GM23338 (cell line): ENCODE data around the gene DNAH8. TPM values are rescaled to one million over a fixed set of nuclear protein-coding genes. Genes with fewer than 3 reads are reported as not detected.

Experiments used
- ATAC-seq: fragments of 200-7000 bp; cut with Tn5 transposase; 3 replicates; pipeline ENCODE4 v1.9.1; 2020
- DNase-seq: peaks from one replicate; pipeline ENCODE4 v3.0.0-alpha.2; 2015; ENCODE audit warnings: low spot score
- H2AFZ ChIP-seq: fragments of 200-600 bp; sonication (generic); 2 replicates; pipeline ENCODE4 v1.8.0; 2016; ENCODE audit warnings: antibody characterized with exemption, mild to moderate bottlenecking, moderate library complexity
- H3F3A ChIP-seq: fragments of 200-600 bp; sonication (generic); replicated peaks from 2 replicates; pipeline ENCODE4 v1.8.0; 2017; ENCODE audit warnings: antibody characterized with exemption, mixed run types, low read depth
- H3K27ac ChIP-seq: fragments of 200-600 bp; sonication (generic); 2 replicates; pipeline ENCODE4 v1.6.1; 2016; ENCODE audit warnings: low read depth
- H3K27me3 ChIP-seq: fragments of 200-600 bp; sonication (generic); 2 replicates; pipeline ENCODE4 v1.8.0; 2016; ENCODE audit warnings: mild to moderate bottlenecking, mixed run types, moderate library complexity; ENCODE audit not compliant: insufficient read depth
- H3K36me3 ChIP-seq: fragments of 200-600 bp; sonication (generic); 2 replicates; pipeline ENCODE4 v1.8.0; 2016; ENCODE audit warnings: mild to moderate bottlenecking; ENCODE audit not compliant: insufficient read depth
- H3K4me1 ChIP-seq: fragments of 200-600 bp; sonication (generic); 2 replicates; pipeline ENCODE4 v1.8.0; 2016; ENCODE audit warnings: mild to moderate bottlenecking, moderate library complexity; ENCODE audit not compliant: insufficient read depth
- H3K4me2 ChIP-seq: fragments of 200-600 bp; sonication (generic); 2 replicates; pipeline ENCODE4 v1.7.1; 2017; ENCODE audit warnings: mixed run types
- H3K4me3 ChIP-seq: fragments of 200-600 bp; sonication (generic); 2 replicates; pipeline ENCODE4 v1.6.1; 2016; ENCODE audit warnings: mixed run types
- H3K79me2 ChIP-seq: fragments of 200-600 bp; sonication (generic); replicated peaks from 2 replicates; pipeline ENCODE4 v1.8.0; 2017; ENCODE audit warnings: mild to moderate bottlenecking; ENCODE audit not compliant: insufficient read depth
- H3K9me2 ChIP-seq: fragments of 200-600 bp; sonication (generic); 2 replicates; pipeline ENCODE4 v1.8.0; 2017; ENCODE audit not compliant: insufficient read depth
- H4K20me1 ChIP-seq: fragments of 200-600 bp; sonication (generic); replicated peaks from 2 replicates; pipeline ENCODE4 v1.8.0; 2017; ENCODE audit warnings: mild to moderate bottlenecking; ENCODE audit not compliant: insufficient read depth
- H3K27ac Mint-ChIP-seq: 2 replicates; pipeline ENCODE4 v1.8.0; 2020; ENCODE audit warnings: inconsistent platforms, mild to moderate bottlenecking, moderate library complexity, mixed read lengths
- H3K27me3 Mint-ChIP-seq: 3 replicates; pipeline ENCODE4 v1.8.0; 2022; ENCODE audit warnings: low read depth, mild to moderate bottlenecking, moderate library complexity, mixed read lengths, inconsistent platforms; ENCODE audit not compliant: insufficient read depth, poor library complexity
- H3K36me3 Mint-ChIP-seq: 3 replicates; pipeline ENCODE4 v1.8.0; 2021; ENCODE audit warnings: low read depth, mild to moderate bottlenecking, inconsistent platforms, moderate library complexity, mixed read lengths
- H3K4me1 Mint-ChIP-seq: 3 replicates; pipeline ENCODE4 v1.8.0; 2020; ENCODE audit warnings: mild to moderate bottlenecking, inconsistent platforms, mixed read lengths
- H3K4me3 Mint-ChIP-seq: 3 replicates; pipeline ENCODE4 v1.8.0; 2021; ENCODE audit warnings: moderate library complexity, mild to moderate bottlenecking, inconsistent platforms, mixed read lengths
- H3K9me3 Mint-ChIP-seq: 3 replicates; pipeline ENCODE4 v1.8.0; 2020; ENCODE audit warnings: moderate library complexity, mild to moderate bottlenecking, inconsistent platforms, mixed read lengths
- CREB1 ChIP-seq: fragments of 250-450 bp; sonication (Bioruptor Pico); IDR thresholded peaks from 2 replicates; pipeline ENCODE4 v1.5.0; 2020; ENCODE audit warnings: low read depth, mild to moderate bottlenecking, moderate library complexity
- CTCF ChIP-seq, 2 experiments: fragments of 200-600 bp in 1 of 2; sonication (generic) in 1 of 2; conservative IDR thresholded peaks; 2 replicates each; pipeline versions ENCODE4 v1.5.1 to v1.6.1; 2016 to 2017; ENCODE audit warnings: antibody characterized with exemption in 2 of 2, low read depth in 2 of 2, mild to moderate bottlenecking in 2 of 2, moderate library complexity in 1 of 2
- ETS1 ChIP-seq: IDR thresholded peaks from 2 replicates; pipeline ENCODE4 v1.6.1; 2016; ENCODE audit warnings: antibody characterized with exemption
- EZH2 ChIP-seq: fragments of 200-600 bp; sonication (generic); IDR thresholded peaks from one replicate; pipeline ENCODE4 v1.8.0; 2017; ENCODE audit warnings: antibody characterized with exemption, mild to moderate bottlenecking, low read depth; ENCODE audit not compliant: unreplicated experiment
- EZH2phosphoT487 ChIP-seq: fragments of 200-600 bp; sonication (generic); IDR thresholded peaks from one replicate; pipeline ENCODE4 v1.8.1; 2018; ENCODE audit warnings: antibody characterized with exemption; ENCODE audit not compliant: unreplicated experiment
- JUNB ChIP-seq: IDR thresholded peaks from one replicate; pipeline ENCODE4 v1.6.1; 2016; ENCODE audit warnings: antibody characterized with exemption; ENCODE audit not compliant: unreplicated experiment
- NANOG ChIP-seq: IDR thresholded peaks from 2 replicates; pipeline ENCODE4 v1.6.1; 2016; ENCODE audit warnings: antibody characterized with exemption, borderline replicate concordance
- POLR2AphosphoS5 ChIP-seq: IDR thresholded peaks from 2 replicates; pipeline ENCODE4 v1.6.1; 2016; ENCODE audit warnings: antibody characterized with exemption, low read depth
- REST ChIP-seq: IDR thresholded peaks from one replicate; pipeline ENCODE4 v1.6.1; 2018; ENCODE audit warnings: antibody characterized with exemption; ENCODE audit not compliant: unreplicated experiment
- STAT1 ChIP-seq: IDR thresholded peaks from one replicate; pipeline ENCODE4 v1.6.1; 2016; ENCODE audit warnings: antibody characterized with exemption; ENCODE audit not compliant: unreplicated experiment
- ZNF114 ChIP-seq: fragments of 250-450 bp; sonication (Bioruptor Pico); IDR thresholded peaks from 2 replicates; pipeline ENCODE4 v1.5.0; 2020; ENCODE audit warnings: mild to moderate bottlenecking, moderate library complexity
- ZNF331 ChIP-seq: fragments of 250-450 bp; sonication (Bioruptor Pico); IDR thresholded peaks from 2 replicates; pipeline ENCODE4 v1.5.0; 2020; ENCODE audit warnings: low read depth, mild to moderate bottlenecking, moderate library complexity
- ZNF462 ChIP-seq: fragments of 250-450 bp; sonication (Bioruptor Pico); IDR thresholded peaks from 2 replicates; pipeline ENCODE4 v1.5.0; 2020; ENCODE audit warnings: mild to moderate bottlenecking, moderate library complexity
- polyA plus RNA-seq: library from polyadenylated mRNA; unstranded; fragments of >200 nt; fragmentation: Nextera tagmentation; extraction: Ambion mirVana; gene quantifications from 2 replicates; pipeline ENCODE4 v1.2.1, GENCODE V29; 2016
- total RNA-seq: library from RNA; depleted of rRNA; stranded (reverse); fragments of >200 nt; shearing (Covaris generic); gene quantifications from 2 replicates; pipeline ENCODE4 v1.2.3, GENCODE V29; 2014

DNAH8 gene
- total and polyA plus RNA-seq, 2 experiments from 2014 or later = 0.02 TPM; not detected in 1

- H3K4me3 Mint-ChIP-seq = no peak overlapping the region
- no peak for ATAC-seq
Observed at GRCh38 chr6:38705924-38706323, 9.2 kb upstream of the DNAH8 start.

More at GRCh38 chr6:38705924-38706323, 9.2 kb upstream of the DNAH8 start:
- no peaks in the 10 kb centered on the region for H3K27me3 ChIP-seq
- TF ChIP-seq EZH2 = no peak
- TF ChIP-seq NANOG = no peak
- no peak for TF ChIP-seq JUNB
- TF ChIP-seq REST = no peak
- no peak for TF ChIP-seq POLR2AphosphoS5
- TF ChIP-seq ZNF331 (CRISPR knock-in tag) = no peak
- no peak for TF ChIP-seq ZNF114
- no peak for TF ChIP-seq CTCF (conservative IDR thresholded peaks at IDR 0.05; ENCODE audit: low read depth in 2 of 2)
- no peak for TF ChIP-seq STAT1
- no peak for TF ChIP-seq ETS1
- TF ChIP-seq ZNF462 (CRISPR knock-in tag) = no peak
- TF ChIP-seq EZH2phosphoT487 = no peak
- no peak for TF ChIP-seq CREB1
- peaks cover 13% of the 10 kb centered on the region for H3K27me3 Mint-ChIP-seq
- H3K4me3 ChIP-seq = no peak overlapping the region
- no peaks in the 10 kb centered on the region for H3K36me3 ChIP-seq
- no peak overlapping the region for H3K4me2 ChIP-seq
- H3F3A ChIP-seq = no peaks in the 10 kb centered on the region
- no peak overlapping the region for H3K27ac Mint-ChIP-seq
- H3K79me2 ChIP-seq = peaks cover 17% of the 10 kb centered on the region
- DNase-seq = no peak
- peaks cover 14% of the 10 kb centered on the region for H3K36me3 Mint-ChIP-seq
- H3K4me1 Mint-ChIP-seq = peaks cover 2% of the 10 kb centered on the region; the same call in 1 of the 3 replicates
- H2AFZ ChIP-seq = no peak overlapping the region
- H3K9me2 ChIP-seq = peaks cover 4% of the 10 kb centered on the region; the same call in 1 of the 2 replicates
- peaks cover 1% of the 10 kb centered on the region for H4K20me1 ChIP-seq
- H3K27ac ChIP-seq = no peak overlapping the region
- peaks cover 12% of the 10 kb centered on the region for H3K9me3 Mint-ChIP-seq
- no peaks in the 10 kb centered on the region for H3K4me1 ChIP-seq
